ENCODE results near the gene ZNF407. TPM values are rescaled to one million over a fixed set of nuclear protein-coding genes. Genes with fewer than 3 reads are reported as not detected.

The ZNF407 gene
- total and polyA plus RNA-seq, 2 experiments from 2014 or later, result 2.1 to 10.4 TPM

DNA sequence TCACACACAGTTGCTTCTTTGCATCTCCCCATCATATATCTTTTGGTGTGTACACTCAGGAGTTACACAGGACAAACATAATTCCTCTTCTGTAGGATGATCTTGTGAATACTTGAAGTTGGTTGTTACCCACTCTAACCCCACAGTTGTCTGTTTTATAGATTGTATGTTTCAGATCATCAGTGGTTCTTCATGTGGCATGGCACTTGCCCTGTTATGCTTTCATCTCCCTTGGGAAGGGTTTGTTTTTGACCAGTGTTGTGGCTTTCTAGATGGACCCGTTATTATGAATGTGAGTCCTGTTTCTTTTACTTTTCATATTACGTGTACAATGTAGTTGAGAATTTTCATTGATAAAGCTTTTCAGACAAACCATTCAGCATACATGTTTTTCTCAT is 82.0 kb downstream of the ZNF407 start:
- peaks cover 21% of the 10 kb centered on the region for H3K9me3 Mint-ChIP-seq
- H3K4me3 Mint-ChIP-seq, result no peak overlapping the region
- no peak overlapping the region for H3K27ac Mint-ChIP-seq
- no peaks in the 10 kb centered on the region for H3F3A ChIP-seq (replicated peaks; ENCODE audit: low read depth)
- no peaks in the 10 kb centered on the region for H3K79me2 ChIP-seq (replicated peaks; ENCODE audit: insufficient read depth)
- no peaks in the 10 kb centered on the region for H3K27me3 ChIP-seq (ENCODE audit: insufficient read depth)
- no peak for ATAC-seq
- TF ChIP-seq ZNF331 (CRISPR knock-in tag; IDR thresholded peaks at IDR 0.05; ENCODE audit: low read depth) (no peak), CREB1 (CRISPR knock-in tag; IDR thresholded peaks at IDR 0.05; ENCODE audit: low read depth) (no peak), ZNF114 (CRISPR knock-in tag; IDR thresholded peaks at IDR 0.05) (no peak), JUNB (IDR thresholded peaks at IDR 0.05; ENCODE audit: unreplicated experiment) (no peak), POLR2AphosphoS5 (IDR thresholded peaks at IDR 0.05; ENCODE audit: low read depth) (no peak), STAT1 (IDR thresholded peaks at IDR 0.05; ENCODE audit: unreplicated experiment) (no peak), NANOG (IDR thresholded peaks at IDR 0.05; ENCODE audit: borderline replicate concordance) (no peak)
- TF ChIP-seq, protein P1, sequence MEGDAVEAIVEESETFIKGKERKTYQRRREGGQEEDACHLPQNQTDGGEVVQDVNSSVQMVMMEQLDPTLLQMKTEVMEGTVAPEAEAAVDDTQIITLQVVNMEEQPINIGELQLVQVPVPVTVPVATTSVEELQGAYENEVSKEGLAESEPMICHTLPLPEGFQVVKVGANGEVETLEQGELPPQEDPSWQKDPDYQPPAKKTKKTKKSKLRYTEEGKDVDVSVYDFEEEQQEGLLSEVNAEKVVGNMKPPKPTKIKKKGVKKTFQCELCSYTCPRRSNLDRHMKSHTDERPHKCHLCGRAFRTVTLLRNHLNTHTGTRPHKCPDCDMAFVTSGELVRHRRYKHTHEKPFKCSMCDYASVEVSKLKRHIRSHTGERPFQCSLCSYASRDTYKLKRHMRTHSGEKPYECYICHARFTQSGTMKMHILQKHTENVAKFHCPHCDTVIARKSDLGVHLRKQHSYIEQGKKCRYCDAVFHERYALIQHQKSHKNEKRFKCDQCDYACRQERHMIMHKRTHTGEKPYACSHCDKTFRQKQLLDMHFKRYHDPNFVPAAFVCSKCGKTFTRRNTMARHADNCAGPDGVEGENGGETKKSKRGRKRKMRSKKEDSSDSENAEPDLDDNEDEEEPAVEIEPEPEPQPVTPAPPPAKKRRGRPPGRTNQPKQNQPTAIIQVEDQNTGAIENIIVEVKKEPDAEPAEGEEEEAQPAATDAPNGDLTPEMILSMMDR (conservative IDR thresholded peaks at IDR 0.05; ENCODE audit: low read depth in 2 of 2), result no peak
- TF ChIP-seq, protein P2, sequence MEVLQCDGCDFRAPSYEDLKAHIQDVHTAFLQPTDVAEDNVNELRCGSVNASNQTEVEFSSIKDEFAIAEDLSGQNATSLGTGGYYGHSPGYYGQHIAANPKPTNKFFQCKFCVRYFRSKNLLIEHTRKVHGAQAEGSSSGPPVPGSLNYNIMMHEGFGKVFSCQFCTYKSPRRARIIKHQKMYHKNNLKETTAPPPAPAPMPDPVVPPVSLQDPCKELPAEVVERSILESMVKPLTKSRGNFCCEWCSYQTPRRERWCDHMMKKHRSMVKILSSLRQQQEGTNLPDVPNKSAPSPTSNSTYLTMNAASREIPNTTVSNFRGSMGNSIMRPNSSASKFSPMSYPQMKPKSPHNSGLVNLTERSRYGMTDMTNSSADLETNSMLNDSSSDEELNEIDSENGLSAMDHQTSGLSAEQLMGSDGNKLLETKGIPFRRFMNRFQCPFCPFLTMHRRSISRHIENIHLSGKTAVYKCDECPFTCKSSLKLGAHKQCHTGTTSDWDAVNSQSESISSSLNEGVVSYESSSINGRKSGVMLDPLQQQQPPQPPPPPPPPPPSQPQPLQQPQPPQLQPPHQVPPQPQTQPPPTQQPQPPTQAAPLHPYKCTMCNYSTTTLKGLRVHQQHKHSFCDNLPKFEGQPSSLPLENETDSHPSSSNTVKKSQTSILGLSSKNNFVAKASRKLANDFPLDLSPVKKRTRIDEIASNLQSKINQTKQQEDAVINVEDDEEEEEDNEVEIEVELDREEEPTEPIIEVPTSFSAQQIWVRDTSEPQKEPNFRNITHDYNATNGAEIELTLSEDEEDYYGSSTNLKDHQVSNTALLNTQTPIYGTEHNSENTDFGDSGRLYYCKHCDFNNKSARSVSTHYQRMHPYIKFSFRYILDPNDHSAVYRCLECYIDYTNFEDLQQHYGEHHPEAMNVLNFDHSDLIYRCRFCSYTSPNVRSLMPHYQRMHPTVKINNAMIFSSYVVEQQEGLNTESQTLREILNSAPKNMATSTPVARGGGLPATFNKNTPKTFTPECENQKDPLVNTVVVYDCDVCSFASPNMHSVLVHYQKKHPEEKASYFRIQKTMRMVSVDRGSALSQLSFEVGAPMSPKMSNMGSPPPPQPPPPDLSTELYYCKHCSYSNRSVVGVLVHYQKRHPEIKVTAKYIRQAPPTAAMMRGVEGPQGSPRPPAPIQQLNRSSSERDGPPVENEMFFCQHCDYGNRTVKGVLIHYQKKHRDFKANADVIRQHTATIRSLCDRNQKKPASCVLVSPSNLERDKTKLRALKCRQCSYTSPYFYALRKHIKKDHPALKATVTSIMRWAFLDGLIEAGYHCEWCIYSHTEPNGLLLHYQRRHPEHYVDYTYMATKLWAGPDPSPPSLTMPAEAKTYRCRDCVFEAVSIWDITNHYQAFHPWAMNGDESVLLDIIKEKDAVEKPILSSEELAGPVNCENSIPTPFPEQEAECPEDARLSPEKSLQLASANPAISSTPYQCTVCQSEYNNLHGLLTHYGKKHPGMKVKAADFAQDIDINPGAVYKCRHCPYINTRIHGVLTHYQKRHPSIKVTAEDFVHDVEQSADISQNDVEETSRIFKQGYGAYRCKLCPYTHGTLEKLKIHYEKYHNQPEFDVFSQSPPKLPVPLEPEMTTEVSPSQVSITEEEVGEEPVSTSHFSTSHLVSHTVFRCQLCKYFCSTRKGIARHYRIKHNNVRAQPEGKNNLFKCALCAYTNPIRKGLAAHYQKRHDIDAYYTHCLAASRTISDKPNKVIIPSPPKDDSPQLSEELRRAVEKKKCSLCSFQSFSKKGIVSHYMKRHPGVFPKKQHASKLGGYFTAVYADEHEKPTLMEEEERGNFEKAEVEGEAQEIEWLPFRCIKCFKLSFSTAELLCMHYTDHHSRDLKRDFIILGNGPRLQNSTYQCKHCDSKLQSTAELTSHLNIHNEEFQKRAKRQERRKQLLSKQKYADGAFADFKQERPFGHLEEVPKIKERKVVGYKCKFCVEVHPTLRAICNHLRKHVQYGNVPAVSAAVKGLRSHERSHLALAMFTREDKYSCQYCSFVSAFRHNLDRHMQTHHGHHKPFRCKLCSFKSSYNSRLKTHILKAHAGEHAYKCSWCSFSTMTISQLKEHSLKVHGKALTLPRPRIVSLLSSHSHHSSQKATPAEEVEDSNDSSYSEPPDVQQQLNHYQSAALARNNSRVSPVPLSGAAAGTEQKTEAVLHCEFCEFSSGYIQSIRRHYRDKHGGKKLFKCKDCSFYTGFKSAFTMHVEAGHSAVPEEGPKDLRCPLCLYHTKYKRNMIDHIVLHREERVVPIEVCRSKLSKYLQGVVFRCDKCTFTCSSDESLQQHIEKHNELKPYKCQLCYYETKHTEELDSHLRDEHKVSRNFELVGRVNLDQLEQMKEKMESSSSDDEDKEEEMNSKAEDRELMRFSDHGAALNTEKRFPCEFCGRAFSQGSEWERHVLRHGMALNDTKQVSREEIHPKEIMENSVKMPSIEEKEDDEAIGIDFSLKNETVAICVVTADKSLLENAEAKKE (CRISPR knock-in tag; IDR thresholded peaks at IDR 0.05), result no peak
- H3K4me1 Mint-ChIP-seq, result no peaks in the 10 kb centered on the region
- H3K27me3 Mint-ChIP-seq (ENCODE audit: insufficient read depth, low read depth, poor library complexity), result peaks cover 2% of the 10 kb centered on the region
- no peak for DNase-seq (ENCODE audit: low spot score)
- no peaks in the 10 kb centered on the region; the same call in 1 of the 2 replicates for H3K36me3 ChIP-seq (ENCODE audit: insufficient read depth)
- H3K36me3 Mint-ChIP-seq (ENCODE audit: low read depth), result peaks cover 19% of the 10 kb centered on the region
- H3K4me2 ChIP-seq, result no peak overlapping the region
- no peaks in the 10 kb centered on the region for H3K9me2 ChIP-seq (ENCODE audit: insufficient read depth)
- no peaks in the 10 kb centered on the region for H4K20me1 ChIP-seq (replicated peaks; ENCODE audit: insufficient read depth)
- no peaks in the 10 kb centered on the region for H3K4me1 ChIP-seq (ENCODE audit: insufficient read depth)
- no peak overlapping the region for H2AFZ ChIP-seq
- H3K27ac ChIP-seq (ENCODE audit: low read depth), result no peak overlapping the region
- H3K4me3 ChIP-seq, result no peak overlapping the region
